Heart left ventricle (tissue), 16 donors: ENCODE results near the gene KLK14. TPM values are rescaled to one million over a fixed set of nuclear protein-coding genes. Genes with fewer than 3 reads are reported as not detected.

Source experiments
- ATAC-seq, 4 donors: fragments of 200-7000 bp; cut with Tn5 transposase; one replicate each; pipeline ENCODE4 v1.9.1; 2020 to 2022; ENCODE audit warnings: moderate library complexity in 4 of 4, mild to moderate bottlenecking in 3 of 4, moderate number of reproducible peaks in 1 of 4
- DNase-seq, 5 donors: peaks; one replicate each; pipeline ENCODE4 v3.0.0-alpha.2; 2020
- H3K27ac ChIP-seq, 12 donors: fragments of 200-600 bp; sonication (generic) in 4 of 12; one replicate each; pipeline versions ENCODE4 v1.5.0 to v1.8.0; 2016 to 2022; ENCODE audit warnings: mild to moderate bottlenecking in 2 of 12
- H3K27me3 ChIP-seq, 9 donors: fragments of 200-600 bp; sonication (generic) in 2 of 9; one replicate each; pipeline versions ENCODE4 v1.5.1 to v1.8.0; 2016 to 2022; ENCODE audit warnings: mild to moderate bottlenecking in 3 of 9
- H3K36me3 ChIP-seq, 9 donors: fragments of 200-600 bp; sonication (generic) in 2 of 9; one replicate each; pipeline versions ENCODE4 v1.5.0 to v1.8.0; 2018 to 2022; ENCODE audit warnings: mild to moderate bottlenecking in 2 of 9
- H3K4me1 ChIP-seq, 12 donors: fragments of 200-600 bp; sonication (generic) in 4 of 12; one replicate each; pipeline versions ENCODE4 v1.5.0 to v1.8.0; 2016 to 2022; ENCODE audit warnings: mild to moderate bottlenecking in 3 of 12
- H3K4me3 ChIP-seq, 12 donors: fragments of 200-600 bp; sonication (generic) in 4 of 12; one replicate each; pipeline versions ENCODE4 v1.5.0 to v1.8.0; 2017 to 2022; ENCODE audit warnings: mild to moderate bottlenecking in 9 of 12, moderate library complexity in 4 of 12
- H3K9me3 ChIP-seq, 12 donors: fragments of 200-600 bp; sonication (generic) in 4 of 12; one replicate each; pipeline versions ENCODE4 v1.5.0 to v1.8.0; 2016 to 2022; ENCODE audit warnings: mild to moderate bottlenecking in 1 of 12
- CTCF ChIP-seq, 12 donors: fragments of 200-600 bp; sonication (generic) in 4 of 12; IDR thresholded peaks; one replicate each; pipeline versions ENCODE4 v1.5.0 to v1.8.0; 2018 to 2022; ENCODE audit warnings: antibody characterized with exemption in 12 of 12, mild to moderate bottlenecking in 5 of 12
- POLR2A ChIP-seq, 2 donors: fragments of 450-650 bp; IDR thresholded peaks; one replicate each; pipeline ENCODE4 v1.6.1; 2017; ENCODE audit warnings: antibody characterized with exemption in 2 of 2, mild to moderate bottlenecking in 2 of 2, moderate library complexity in 2 of 2
- WGBS, 4 donors: extraction: QIAGEN DNeasy Blood & Tissue Kit in 2 of 4; methylation state at CpG; one replicate each; pipeline versions ENCODE4 v1.1.5 to v1.1.7; 2013 to 2018; 5-methylcytosine and 5-hydroxymethylcytosine counted together
- intact Hi-C, 10 donors: fragments of 100-400 bp; cut with DNase I; formaldehyde crosslinking; loops; one replicate each; pipeline versions ENCODE4 v1.11.1 to v1.14.2; 2022
- polyA plus RNA-seq, 2 donors: library from polyadenylated mRNA; stranded (reverse); fragments of 200-250 nt; gene quantifications; one replicate each; pipeline ENCODE4 v1.2.3, GENCODE V29; 2013
- total RNA-seq, 9 donors: library from RNA; depleted of rRNA in 2 of 9; stranded (reverse); fragments of >200 nt in 2 of 9; fragmentation: NEBNext Ultra II Directional in 3 of 9; extraction: Animal tissue kit (Norgen Biotek cat#: 25700) in 3 of 9; gene quantifications; one replicate each; pipeline versions ENCODE4 v1.1.0 to v1.2.4, GENCODE V29; 2016 to 2023
- donor health status: ischemic (EF 13 %, LVEDD 7.1; RV severe dilation, severe dysfunction).
- donor health status: healthy with polysubstance abuse.
- donor health status: DM: no; HTN: yes; CAD: no.
- donor health status: DM: no; HTN: no; CAD: no.
- donor health status: ischemic (EF 25% LVEDD 6.9; RV normal size, moderate dysfunction).
- donor health status: ischemic (EF 25% LVEDD 5.7; RV mildly dilated, moderate dysfunction).
- donor health status: healthy.
- donor health status: DM: yes; HTN: yes; CAD: no.
- donor health status: ischemic (EF 35%, LVEDD 5.7; RV mildly dilated, moderate dysfunction).
- donor health status: nonischemic (EF 11% LVEDD 7.7; RV severe dilation, severe dysfunction).
- donor health status: DM: yes; HTN: yes; CAD: no.
- donor health status: PGD.
- donor health status: ischemic (EF 29% LVEDD 5.4; RV normal size, mild dysfunction).
- donor health status: nonischemic (EF 23%, LVEDD 6.1; RV moderate dilation, normal function).

KLK14 gene
- total and polyA plus RNA-seq, 11 donors, result 0.17 to 0.64 (median 0.33) TPM; not detected in 4

GRCh38 chr19:51029718-51030117 lies 53.0 kb downstream of the KLK14 start:
- intact Hi-C loops, result loop anchor here in 4 of 10 donors (5.0 to 10.0 kb wide), 4 partner anchors 53 to 145 kb away; partner anchors contain the start of gene KLK14 (in 1 of the 4)
- no peak for TF ChIP-seq CTCF (IDR thresholded peaks at IDR 0.05)
- TF ChIP-seq POLR2A (IDR thresholded peaks at IDR 0.05), result no peak
- Histone ChIP-seq H3K27me3 (peaks cover 0 to 50% (median 12%) of the 10 kb centered on the region in 9 donors), H3K9me3 (no peaks in the 10 kb centered on the region), H3K36me3 (no peaks in the 10 kb centered on the region), H3K27ac (no peak overlapping the region), H3K4me1 (peaks cover 0 to 6% (median 0%) of the 10 kb centered on the region in 12 donors), H3K4me3 (no peak overlapping the region)
- WGBS, 4 donors, result 68 to 81% (median 74%) methylated on average over 2 of the region's 2 CpGs
- no peak for ATAC-seq
- no peak for DNase-seq

Other genes with a start within 250 kb of the KLK14 start
- not detected for gene KLK15, start 249.3 kb downstream of the KLK14 start, total RNA-seq
- gene KLK15, start 249.3 kb downstream of the KLK14 start, polyA plus RNA-seq, result not detected
- not detected for gene KLK3, start 228.0 kb downstream of the KLK14 start, total RNA-seq
- gene KLK3, start 228.0 kb downstream of the KLK14 start, polyA plus RNA-seq, result not detected
- gene KLK2, start 209.4 kb downstream of the KLK14 start, total RNA-seq, result not detected
- gene KLK2, start 209.4 kb downstream of the KLK14 start, polyA plus RNA-seq, result not detected
- gene KLK4, start 171.5 kb downstream of the KLK14 start, total RNA-seq, result not detected
- not detected for gene KLK4, start 171.5 kb downstream of the KLK14 start, polyA plus RNA-seq
- gene KLK5, start 129.8 kb downstream of the KLK14 start, total RNA-seq, result 1 to 10 TPM in 1 of 9 donors, not detected in 8; 5.4 TPM
- gene KLK5, start 129.8 kb downstream of the KLK14 start, polyA plus RNA-seq, result not detected
- gene KLK6, start 113.3 kb downstream of the KLK14 start, total RNA-seq, result not detected
- gene KLK6, start 113.3 kb downstream of the KLK14 start, polyA plus RNA-seq, result not detected
- gene KLK7, start 99.0 kb downstream of the KLK14 start, total RNA-seq, result 1 to 10 TPM in 1 of 9 donors, not detected in 8; 4.1 TPM
- gene KLK7, start 99.0 kb downstream of the KLK14 start, polyA plus RNA-seq, result not detected
- gene KLK8, start 81.3 kb downstream of the KLK14 start, total RNA-seq, result 1 to 10 TPM in 1 of 9 donors, not detected in 8; 1.9 TPM
- gene KLK8, start 81.3 kb downstream of the KLK14 start, polyA plus RNA-seq, result not detected
- 1 to 10 TPM in 1 of 9 donors, under 1 TPM in 4, not detected in 4; 0.12 to 4.0 (median 0.37) TPM for gene KLK10, start 63.2 kb downstream of the KLK14 start, total RNA-seq
- under 1 TPM in 1 of 2 donors, not detected in 1; 0.33 TPM for gene KLK10, start 63.2 kb downstream of the KLK14 start, polyA plus RNA-seq
- gene KLK11, start 56.3 kb downstream of the KLK14 start, total RNA-seq, result 10 to 100 TPM in 1 of 9 donors, under 1 TPM in 1, not detected in 7; 0.32 to 19.1 TPM
- under 1 TPM; 0.35 to 0.42 TPM for gene KLK11, start 56.3 kb downstream of the KLK14 start, polyA plus RNA-seq
- gene KLK12, start 47.9 kb downstream of the KLK14 start, total RNA-seq, result not detected
- not detected for gene KLK12, start 47.9 kb downstream of the KLK14 start, polyA plus RNA-seq
- 1 to 10 TPM in 1 of 9 donors, not detected in 8; 2.2 TPM for gene KLK13, start 17.8 kb downstream of the KLK14 start, total RNA-seq
- gene KLK13, start 17.8 kb downstream of the KLK14 start, polyA plus RNA-seq, result under 1 TPM in 1 of 2 donors, not detected in 1; 0.90 TPM
- 10 to 100 TPM in 1 of 9 donors, 1 to 10 TPM in 8; 2.5 to 11.2 (median 4.2) TPM for gene CTU1, start 25.5 kb upstream of the KLK14 start, total RNA-seq
- 1 to 10 TPM; 1.4 to 2.4 TPM for gene CTU1, start 25.5 kb upstream of the KLK14 start, polyA plus RNA-seq
- gene SIGLEC9, start 42.0 kb upstream of the KLK14 start, total RNA-seq, result 10 to 100 TPM in 1 of 9 donors, 1 to 10 TPM in 6, under 1 TPM in 2; 0.35 to 18.5 (median 1.7) TPM
- gene SIGLEC9, start 42.0 kb upstream of the KLK14 start, polyA plus RNA-seq, result 1 to 10 TPM in 1 of 2 donors, under 1 TPM in 1; 0.27 to 2.0 TPM
- gene SIGLEC7, start 59.4 kb upstream of the KLK14 start, total RNA-seq, result 1 to 10 TPM in 3 of 9 donors, under 1 TPM in 4, not detected in 2; 0.51 to 6.1 (median 0.63) TPM
- 1 to 10 TPM; 1.0 to 1.2 TPM for gene SIGLEC7, start 59.4 kb upstream of the KLK14 start, polyA plus RNA-seq
- gene CD33, start 142.2 kb upstream of the KLK14 start, total RNA-seq, result 10 to 100 TPM in 2 of 9 donors, 1 to 10 TPM in 7; 1.1 to 46.6 (median 3.2) TPM
- gene CD33, start 142.2 kb upstream of the KLK14 start, polyA plus RNA-seq, result 1 to 10 TPM; 1.7 to 2.3 TPM
- gene SIGLECL1, start 168.2 kb upstream of the KLK14 start, total RNA-seq, result not detected
- not detected for gene SIGLECL1, start 168.2 kb upstream of the KLK14 start, polyA plus RNA-seq
- under 1 TPM in 1 of 9 donors, not detected in 8; 0.09 TPM for gene IGLON5, start 228.8 kb upstream of the KLK14 start, total RNA-seq
- gene IGLON5, start 228.8 kb upstream of the KLK14 start, polyA plus RNA-seq, result under 1 TPM in 1 of 2 donors, not detected in 1; 0.10 TPM